Liver (tissue), 9 donors: ENCODE data around the gene ANK3. TPM values are rescaled to one million over a fixed set of nuclear protein-coding genes. Genes with fewer than 3 reads are reported as not detected.

Experiments used
- DNase-seq: peaks from one replicate; pipeline ENCODE4 v3.0.0-alpha.2; 2017; ENCODE audit warnings: low spot score
- H3K27ac ChIP-seq, 2 donors: one replicate each; pipeline ENCODE4 v1.7.0; 2013; ENCODE audit warnings: inconsistent platforms in 2 of 2, low read length in 2 of 2, control low read depth in 1 of 2, low read depth in 1 of 2, mild to moderate bottlenecking in 1 of 2
- H3K27me3 ChIP-seq, 4 donors: one replicate each; pipeline versions ENCODE4 v1.6.1 to v1.7.0; 2013; ENCODE audit warnings: low read length in 3 of 4, inconsistent platforms in 1 of 4, mild to moderate bottlenecking in 1 of 4, moderate library complexity in 1 of 4; ENCODE audit not compliant: control insufficient read depth in 4 of 4, insufficient read depth in 4 of 4
- H3K36me3 ChIP-seq, 4 donors: one replicate each; pipeline versions ENCODE4 v1.6.1 to v1.7.0; 2013; ENCODE audit warnings: low read length in 3 of 4, mild to moderate bottlenecking in 3 of 4, low read depth in 1 of 4, moderate library complexity in 1 of 4; ENCODE audit not compliant: control insufficient read depth in 4 of 4, insufficient read depth in 3 of 4
- H3K4me1 ChIP-seq, 4 donors: one replicate each; pipeline versions ENCODE4 v1.6.1 to v1.7.0; 2013; ENCODE audit warnings: low read length in 3 of 4, mild to moderate bottlenecking in 3 of 4, moderate library complexity in 1 of 4; ENCODE audit not compliant: control insufficient read depth in 4 of 4, insufficient read depth in 4 of 4
- H3K4me3 ChIP-seq, 3 donors: one replicate each; pipeline versions ENCODE4 v1.6.1 to v1.7.0; 2013; ENCODE audit warnings: low read length in 3 of 3, control low read depth in 1 of 3, low read depth in 1 of 3, mild to moderate bottlenecking in 1 of 3
- H3K9ac ChIP-seq, 2 donors: one replicate each; pipeline ENCODE4 v1.7.0; 2013; ENCODE audit warnings: low read length in 2 of 2, mild to moderate bottlenecking in 2 of 2, moderate library complexity in 2 of 2, control low read depth in 1 of 2, low read depth in 1 of 2
- H3K9me3 ChIP-seq, 4 donors: one replicate each; pipeline versions ENCODE4 v1.6.1 to v1.7.0; 2013; ENCODE audit warnings: low read length in 3 of 4; ENCODE audit not compliant: control insufficient read depth in 4 of 4
- CTCF ChIP-seq: fragments of 150-350 bp; IDR thresholded peaks from 2 replicates; pipeline ENCODE4 v1.5.1; 2017; ENCODE audit warnings: improper control_type of control experiment, low read depth, low read length; ENCODE audit not compliant: missing input control
- EGR1 ChIP-seq, 2 donors: IDR thresholded peaks; 2 replicates each; pipeline ENCODE4 v1.6.1; 2016 to 2018; ENCODE audit warnings: antibody characterized with exemption in 2 of 2, low read depth in 2 of 2
- FOXA1 ChIP-seq: IDR thresholded peaks from 2 replicates; pipeline ENCODE4 v1.6.1; 2016; ENCODE audit warnings: antibody characterized with exemption
- FOXA2 ChIP-seq: IDR thresholded peaks from 2 replicates; pipeline ENCODE4 v1.6.1; 2016; ENCODE audit warnings: antibody characterized with exemption
- GABPA ChIP-seq, 2 donors: IDR thresholded peaks in 1 of 2; conservative IDR thresholded peaks in 1 of 2; 2 replicates each; pipeline ENCODE4 v1.6.1; 2016; ENCODE audit warnings: antibody characterized with exemption in 2 of 2, mild to moderate bottlenecking in 1 of 2, moderate library complexity in 1 of 2
- HNF4A ChIP-seq, 2 donors: conservative IDR thresholded peaks; 2 replicates each; pipeline ENCODE4 v1.6.1; 2016; ENCODE audit warnings: antibody characterized with exemption in 2 of 2, mild to moderate bottlenecking in 2 of 2
- HNF4G ChIP-seq: IDR thresholded peaks from 2 replicates; pipeline ENCODE4 v1.6.1; 2016; ENCODE audit warnings: antibody characterized with exemption
- JUND ChIP-seq, 2 donors: IDR thresholded peaks; 2 replicates each; pipeline ENCODE4 v1.6.1; 2016; ENCODE audit warnings: antibody characterized with exemption in 2 of 2
- MAX ChIP-seq: IDR thresholded peaks from 2 replicates; pipeline ENCODE4 v1.6.1; 2016; ENCODE audit warnings: antibody characterized with exemption
- NR2F2 ChIP-seq: IDR thresholded peaks from 2 replicates; pipeline ENCODE4 v1.6.1; 2016; ENCODE audit warnings: antibody characterized with exemption
- RAD21 ChIP-seq, 2 donors: IDR thresholded peaks; 2 replicates each; pipeline ENCODE4 v1.6.1; 2016; ENCODE audit warnings: antibody characterized with exemption in 2 of 2, mild to moderate bottlenecking in 2 of 2
- REST ChIP-seq: IDR thresholded peaks from 2 replicates; pipeline ENCODE4 v1.6.1; 2016; ENCODE audit warnings: antibody characterized with exemption, mild to moderate bottlenecking
- RXRA ChIP-seq, 2 donors: IDR thresholded peaks; 2 replicates each; pipeline ENCODE4 v1.6.1; 2017 to 2018; ENCODE audit warnings: antibody characterized with exemption in 2 of 2, mild to moderate bottlenecking in 1 of 2
- SP1 ChIP-seq: IDR thresholded peaks from 2 replicates; pipeline ENCODE4 v1.6.1; 2018; ENCODE audit warnings: antibody characterized with exemption, mild to moderate bottlenecking
- TAF1 ChIP-seq: conservative IDR thresholded peaks from 2 replicates; pipeline ENCODE4 v1.6.1; 2016; ENCODE audit warnings: antibody characterized with exemption, mild to moderate bottlenecking
- YY1 ChIP-seq: IDR thresholded peaks from 2 replicates; pipeline ENCODE4 v1.6.1; 2016; ENCODE audit warnings: antibody characterized with exemption, mild to moderate bottlenecking
- WGBS: extraction: QIAGEN DNeasy Blood & Tissue Kit; methylation state at CpG from one replicate; pipeline ENCODE4 v1.1.7; 2013; 5-methylcytosine and 5-hydroxymethylcytosine counted together
- polyA plus RNA-seq, 2 donors: library from polyadenylated mRNA; stranded (reverse) in 1 of 2; unstranded in 1 of 2; fragments of 200-250 nt in 1 of 2; fragments of >200 nt in 1 of 2; fragmentation: Nextera tagmentation in 1 of 2; extraction: Ambion mirVana in 1 of 2; gene quantifications; one replicate each; pipeline versions ENCODE4 v1.2.1 to v1.2.3, GENCODE V29; 2013 to 2015
- total RNA-seq, 2 donors: library from RNA; depleted of rRNA; stranded (reverse); fragments of >200 nt; gene quantifications; one replicate each; pipeline ENCODE4 v1.2.3, GENCODE V29; 2014
- TF ChIP-seq, protein P1 (sequence below): IDR thresholded peaks from 2 replicates; pipeline ENCODE4 v1.6.1; 2016; ENCODE audit warnings: antibody characterized with exemption
- TF ChIP-seq, protein P2 (sequence below): IDR thresholded peaks from 2 replicates; pipeline ENCODE4 v1.6.1; 2016; ENCODE audit warnings: antibody characterized with exemption
- donor health status: healthy.
- donor health status: healthy.
- donor health status: healthy.
- donor health status: healthy.
- donor health status: healthy.

ANK3 gene
- total and polyA plus RNA-seq, 4 donors = 5.7 to 30.0 (median 9.7) TPM

- 90% methylated on average over 8 of the region's 8 CpGs for WGBS
- Histone ChIP-seq H3K9ac (no peak overlapping the region), H3K4me3 (no peak overlapping the region), H3K9me3 (no peaks in the 10 kb centered on the region), H3K27me3 (no peaks in the 10 kb centered on the region), H3K27ac (no peak overlapping the region), H3K36me3 (no peaks in the 10 kb centered on the region), H3K4me1 (no peaks in the 10 kb centered on the region)
- no peak for TF ChIP-seq RAD21 (IDR thresholded peaks at IDR 0.05)
- no peak for TF ChIP-seq TAF1
- TF ChIP-seq FOXA1 = no peak
- no peak for TF ChIP-seq JUND (IDR thresholded peaks at IDR 0.05)
- no peak for TF ChIP-seq HNF4G
- TF ChIP-seq HNF4A (conservative IDR thresholded peaks at IDR 0.05) = no peak
- TF ChIP-seq NR2F2 = no peak
- no peak for TF ChIP-seq GABPA (IDR thresholded peaks at IDR 0.05 in 1 of 2, conservative IDR thresholded peaks at IDR 0.05 in 1 of 2)
- TF ChIP-seq REST = no peak
- no peak for TF ChIP-seq RXRA (IDR thresholded peaks at IDR 0.05)
- TF ChIP-seq YY1 = no peak
- no peak for TF ChIP-seq MAX
- TF ChIP-seq FOXA2 = no peak
- TF ChIP-seq EGR1 (IDR thresholded peaks at IDR 0.05; ENCODE audit: low read depth in 2 of 2) = no peak
- TF ChIP-seq, protein P1, sequence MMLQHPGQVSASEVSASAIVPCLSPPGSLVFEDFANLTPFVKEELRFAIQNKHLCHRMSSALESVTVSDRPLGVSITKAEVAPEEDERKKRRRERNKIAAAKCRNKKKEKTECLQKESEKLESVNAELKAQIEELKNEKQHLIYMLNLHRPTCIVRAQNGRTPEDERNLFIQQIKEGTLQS = no peak
- TF ChIP-seq, protein P2, sequence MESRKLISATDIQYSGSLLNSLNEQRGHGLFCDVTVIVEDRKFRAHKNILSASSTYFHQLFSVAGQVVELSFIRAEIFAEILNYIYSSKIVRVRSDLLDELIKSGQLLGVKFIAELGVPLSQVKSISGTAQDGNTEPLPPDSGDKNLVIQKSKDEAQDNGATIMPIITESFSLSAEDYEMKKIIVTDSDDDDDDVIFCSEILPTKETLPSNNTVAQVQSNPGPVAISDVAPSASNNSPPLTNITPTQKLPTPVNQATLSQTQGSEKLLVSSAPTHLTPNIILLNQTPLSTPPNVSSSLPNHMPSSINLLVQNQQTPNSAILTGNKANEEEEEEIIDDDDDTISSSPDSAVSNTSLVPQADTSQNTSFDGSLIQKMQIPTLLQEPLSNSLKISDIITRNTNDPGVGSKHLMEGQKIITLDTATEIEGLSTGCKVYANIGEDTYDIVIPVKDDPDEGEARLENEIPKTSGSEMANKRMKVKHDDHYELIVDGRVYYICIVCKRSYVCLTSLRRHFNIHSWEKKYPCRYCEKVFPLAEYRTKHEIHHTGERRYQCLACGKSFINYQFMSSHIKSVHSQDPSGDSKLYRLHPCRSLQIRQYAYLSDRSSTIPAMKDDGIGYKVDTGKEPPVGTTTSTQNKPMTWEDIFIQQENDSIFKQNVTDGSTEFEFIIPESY = no peak
- TF ChIP-seq CTCF = no peak
- TF ChIP-seq SP1 = no peak
- no peak for DNase-seq
Observed at GRCh38 chr10:60363187-60363586, 26.5 kb downstream of the ANK3 start.
